Measurements from ENCODE around the gene HLCS. TPM values are rescaled to one million over a fixed set of nuclear protein-coding genes. Genes with fewer than 3 reads are reported as not detected.

Gene HLCS
- total RNA-seq, 3 donors from 2014 or later (not counting 1 experiment from before 2014, with no cell fraction given), result 28.4 to 36.0 (median 33.0) TPM

DNA sequence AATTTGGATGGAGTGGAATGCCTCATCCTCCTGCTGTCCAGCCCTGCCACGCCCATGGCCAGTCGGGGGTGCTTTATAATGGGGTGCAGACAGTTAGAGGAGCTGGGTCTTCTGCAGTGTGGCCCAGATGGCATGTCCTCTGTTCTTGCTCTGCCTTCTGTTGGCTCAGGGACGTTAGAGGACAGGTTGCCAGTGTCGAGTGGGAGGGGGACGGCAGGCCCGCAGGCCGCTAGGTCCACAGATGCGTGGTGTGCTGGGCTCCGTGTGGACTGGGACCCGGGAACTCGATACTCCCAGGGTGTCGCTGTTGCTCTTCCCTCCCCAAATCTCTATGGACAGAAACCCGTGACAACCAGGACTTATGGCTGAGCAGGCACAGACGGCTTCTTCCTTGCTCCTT is 234.3 kb downstream of the HLCS start:
- no peaks in the 10 kb centered on the region for H3K4me1 Mint-ChIP-seq

DNA sequence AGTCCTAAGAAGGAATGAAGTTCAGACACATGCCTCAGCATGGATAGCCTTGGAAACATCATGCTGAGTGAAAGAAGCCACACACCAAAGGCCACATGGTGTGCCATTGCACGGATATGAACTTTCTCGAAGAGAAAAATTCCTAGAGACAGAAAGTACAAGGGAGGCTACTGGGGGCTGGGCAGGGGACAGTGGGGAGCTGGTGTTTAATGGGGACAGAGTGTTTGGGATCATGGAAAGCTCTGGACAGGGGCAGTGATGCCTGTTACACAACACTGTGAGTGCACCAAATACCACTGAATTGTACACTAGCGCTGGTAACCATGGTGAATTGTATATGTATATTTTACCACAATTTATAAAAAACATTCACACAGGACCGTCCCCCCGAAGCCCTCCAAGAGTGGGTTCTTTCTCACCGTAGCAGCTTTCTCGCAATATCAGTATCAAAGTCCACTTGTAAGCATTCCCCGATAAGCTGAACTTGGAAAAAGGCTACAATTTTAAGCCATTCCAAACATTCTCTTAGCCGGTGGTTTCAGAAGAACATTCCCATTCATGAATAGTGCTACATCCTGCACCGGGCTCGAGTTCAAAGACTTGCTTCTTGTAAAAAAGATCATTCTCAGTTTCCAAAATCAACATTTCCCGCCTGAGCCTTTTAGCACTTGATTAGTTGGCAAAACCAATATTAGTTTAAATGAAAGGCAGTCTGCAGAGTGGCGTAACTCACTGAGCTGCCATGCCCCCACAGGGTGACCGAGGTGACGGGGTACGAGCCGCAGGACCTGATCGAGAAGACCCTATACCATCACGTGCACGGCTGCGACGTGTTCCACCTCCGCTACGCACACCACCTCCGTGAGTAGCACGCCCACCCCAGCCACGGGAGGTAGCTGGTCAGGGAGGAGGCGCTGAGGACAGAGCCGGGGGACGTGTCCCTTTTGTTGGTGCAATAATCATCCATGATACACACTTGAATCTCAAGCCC is 235.9 kb downstream of the HLCS start:
- Histone ChIP-seq H3K27me3 (ENCODE audit: control insufficient read depth, insufficient read depth, low read length) (no peaks in the 10 kb centered on the region), H3K4me3 (ENCODE audit: low read length) (no peak overlapping the region), H3K9me3 (ENCODE audit: control insufficient read depth, insufficient read depth, low read length) (no peaks in the 10 kb centered on the region), H3K4me1 (ENCODE audit: control insufficient read depth, insufficient read depth, low read length) (no peaks in the 10 kb centered on the region), H3K36me3 (ENCODE audit: control insufficient read depth, insufficient read depth, low read length) (no peaks in the 10 kb centered on the region), H3K27ac (ENCODE audit: low read length) (no peak overlapping the region)
- Mint-ChIP-seq H3K4me1 (no peaks in the 10 kb centered on the region), H3K36me3 (no peaks in the 10 kb centered on the region), H3K27ac (no peak overlapping the region), H3K4me3 (no peak overlapping the region), H3K9me3 (no peaks in the 10 kb centered on the region), H3K27me3 (ENCODE audit: low read depth in 2 of 2) (peaks cover 0 to 6% of the 10 kb centered on the region in 2 donors)
- intact Hi-C loops (cut with micrococcal nuclease), result no loop called here
- TF ChIP-seq, protein P1, sequence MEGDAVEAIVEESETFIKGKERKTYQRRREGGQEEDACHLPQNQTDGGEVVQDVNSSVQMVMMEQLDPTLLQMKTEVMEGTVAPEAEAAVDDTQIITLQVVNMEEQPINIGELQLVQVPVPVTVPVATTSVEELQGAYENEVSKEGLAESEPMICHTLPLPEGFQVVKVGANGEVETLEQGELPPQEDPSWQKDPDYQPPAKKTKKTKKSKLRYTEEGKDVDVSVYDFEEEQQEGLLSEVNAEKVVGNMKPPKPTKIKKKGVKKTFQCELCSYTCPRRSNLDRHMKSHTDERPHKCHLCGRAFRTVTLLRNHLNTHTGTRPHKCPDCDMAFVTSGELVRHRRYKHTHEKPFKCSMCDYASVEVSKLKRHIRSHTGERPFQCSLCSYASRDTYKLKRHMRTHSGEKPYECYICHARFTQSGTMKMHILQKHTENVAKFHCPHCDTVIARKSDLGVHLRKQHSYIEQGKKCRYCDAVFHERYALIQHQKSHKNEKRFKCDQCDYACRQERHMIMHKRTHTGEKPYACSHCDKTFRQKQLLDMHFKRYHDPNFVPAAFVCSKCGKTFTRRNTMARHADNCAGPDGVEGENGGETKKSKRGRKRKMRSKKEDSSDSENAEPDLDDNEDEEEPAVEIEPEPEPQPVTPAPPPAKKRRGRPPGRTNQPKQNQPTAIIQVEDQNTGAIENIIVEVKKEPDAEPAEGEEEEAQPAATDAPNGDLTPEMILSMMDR (IDR thresholded peaks at IDR 0.05), result no peak
- WGBS (ENCODE audit: insufficient coverage), result 92% methylated on average over 29 of the region's 30 CpGs
- ATAC-seq, result no peak
- no peak for DNase-seq

More for the DNA sequence above, 234.3 kb downstream of the HLCS start:
- H3K27me3 Mint-ChIP-seq (ENCODE audit: low read depth in 2 of 2), result peaks cover 0 to 6% of the 10 kb centered on the region in 2 donors
- no peak overlapping the region for H3K4me3 Mint-ChIP-seq
- no peak overlapping the region for H3K27ac Mint-ChIP-seq
- H3K27ac ChIP-seq (ENCODE audit: low read length), result no peak overlapping the region
- 83% methylated on average over 14 of the region's 14 CpGs for WGBS (ENCODE audit: insufficient coverage)
- no peaks in the 10 kb centered on the region for H3K9me3 Mint-ChIP-seq
- DNase-seq (no peak), ATAC-seq (no peak)
- no peaks in the 10 kb centered on the region for H3K36me3 ChIP-seq (ENCODE audit: control insufficient read depth, insufficient read depth, low read length)
- TF ChIP-seq, protein P1 (IDR thresholded peaks at IDR 0.05), result no peak
- no peaks in the 10 kb centered on the region for H3K36me3 Mint-ChIP-seq
- no peak overlapping the region for H3K4me3 ChIP-seq (ENCODE audit: low read length)
- intact Hi-C loops (cut with micrococcal nuclease), result no loop called here
- no peaks in the 10 kb centered on the region for H3K9me3 ChIP-seq (ENCODE audit: control insufficient read depth, insufficient read depth, low read length)
- no peaks in the 10 kb centered on the region for H3K27me3 ChIP-seq (ENCODE audit: control insufficient read depth, insufficient read depth, low read length)
- H3K4me1 ChIP-seq (ENCODE audit: control insufficient read depth, insufficient read depth, low read length), result no peaks in the 10 kb centered on the region

DNA sequence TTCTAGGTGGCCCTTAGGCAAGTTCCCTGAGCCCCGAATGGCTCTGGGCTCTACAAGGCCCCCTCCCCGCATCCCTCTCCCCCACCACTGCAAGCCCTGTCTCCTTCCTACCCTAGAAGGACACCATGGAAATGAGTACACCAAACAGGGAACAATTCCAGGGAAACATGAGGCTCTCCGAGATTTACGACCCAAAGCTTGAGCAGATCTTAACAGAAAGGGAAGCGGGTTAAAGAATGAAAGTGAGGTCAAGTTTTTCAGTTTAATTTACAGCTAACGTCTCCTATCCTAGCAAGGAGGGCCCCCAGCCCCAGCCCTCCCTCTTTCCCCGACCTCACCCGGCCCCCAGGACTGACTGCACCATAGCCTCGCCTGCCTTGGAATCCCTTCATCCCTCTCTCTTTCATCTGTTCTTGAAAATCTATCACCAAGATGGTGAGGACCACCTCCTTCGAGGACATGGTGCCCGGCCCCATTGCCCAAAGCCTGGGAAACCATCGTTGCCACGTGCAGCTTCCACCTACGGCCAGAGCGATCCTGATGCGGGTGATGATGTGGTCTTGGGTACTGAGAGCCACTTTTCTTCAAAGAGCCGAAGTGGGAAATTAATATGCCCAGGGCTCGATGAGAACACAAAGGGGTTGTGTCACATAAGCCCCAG is 237.0 kb downstream of the HLCS start:
- H3K4me3 Mint-ChIP-seq, result no peak overlapping the region
- H3K27ac Mint-ChIP-seq, result no peak overlapping the region
- no peaks in the 10 kb centered on the region for H3K4me1 Mint-ChIP-seq
- H3K9me3 Mint-ChIP-seq, result no peaks in the 10 kb centered on the region
- Histone ChIP-seq H3K9me3 (ENCODE audit: control insufficient read depth, insufficient read depth, low read length) (no peaks in the 10 kb centered on the region), H3K27me3 (ENCODE audit: control insufficient read depth, insufficient read depth, low read length) (no peaks in the 10 kb centered on the region), H3K27ac (ENCODE audit: low read length) (no peak overlapping the region), H3K4me3 (ENCODE audit: low read length) (no peak overlapping the region), H3K4me1 (ENCODE audit: control insufficient read depth, insufficient read depth, low read length) (no peaks in the 10 kb centered on the region), H3K36me3 (ENCODE audit: control insufficient read depth, insufficient read depth, low read length) (no peaks in the 10 kb centered on the region)
- no peak for DNase-seq
- TF ChIP-seq, protein P1 (IDR thresholded peaks at IDR 0.05), result no peak
- peaks cover 0 to 10% of the 10 kb centered on the region in 2 donors for H3K27me3 Mint-ChIP-seq (ENCODE audit: low read depth in 2 of 2)
- H3K36me3 Mint-ChIP-seq, result no peaks in the 10 kb centered on the region
- whole genome bisulfite sequencing (ENCODE audit: insufficient coverage), result 75% methylated on average over 18 of the region's 18 CpGs
- ATAC-seq, result no peak
- intact Hi-C loops (cut with micrococcal nuclease), result no loop called here
